Endothelial cell of umbilical vein (primary cell): Measurements from ENCODE around the gene TMEM11. TPM values are rescaled to one million over a fixed set of nuclear protein-coding genes. Genes with fewer than 3 reads are reported as not detected.

Experiments
- BruUV-seq: library from RNA; stranded (reverse); fragments of 400-500 nt; replicated peaks from 2 replicates; lab custom pipeline; 2021; lab: Mats Ljungman, UMichigan
- CTCF ChIA-PET: fragments of 300-600, 350-600 bp; sonication (Branson Sonifier 250); formaldehyde crosslinking; loops from one replicate; lab custom pipeline; 2021; ENCODE audit warnings: antibody characterized with exemption, inconsistent platforms; lab: Charles Lee
- POLR2A ChIA-PET: fragments of 300-600, 350-600 bp; sonication (Branson Sonifier 250); formaldehyde crosslinking; loops from one replicate; lab custom pipeline; 2021; ENCODE audit warnings: antibody characterized with exemption, inconsistent platforms; lab: Charles Lee
- DNase-seq: peaks from one replicate; pipeline ENCODE4 v3.0.0-alpha.2; 2011; ENCODE audit warnings: low read depth, low spot score
- FAIRE-seq: peaks from 2 replicates; lab custom pipeline; 2011; peaks lifted over from hg19 to GRCh38; lab: Jason Lieb, UNC
- H2AFZ ChIP-seq: 2 replicates; pipeline ENCODE4 v1.6.0; 2012; ENCODE audit warnings: low read depth, low read length, control low read depth, inconsistent platforms
- H3K27ac ChIP-seq: 2 replicates; pipeline ENCODE4 v1.5.1; 2011; ENCODE audit warnings: low read depth, mild to moderate bottlenecking, control low read depth, low read length, moderate library complexity; ENCODE audit not compliant: insufficient read depth
- H3K27me3 ChIP-seq, 2 experiments: 2 replicates each; pipeline versions ENCODE4 v1.6.0 to v1.6.1; 2011; ENCODE audit warnings: low read length in 2 of 2, mixed read lengths in 1 of 2; ENCODE audit not compliant: control insufficient read depth in 2 of 2, insufficient read depth in 2 of 2
- H3K36me3 ChIP-seq, 2 experiments: 2 replicates in 1 of 2; 3 replicates in 1 of 2; pipeline ENCODE4 v1.5.1; 2011; ENCODE audit warnings: low read length in 2 of 2, mild to moderate bottlenecking in 1 of 2, moderate library complexity in 1 of 2; ENCODE audit not compliant: control insufficient read depth in 2 of 2, insufficient read depth in 2 of 2; ENCODE audit errors: extremely low read depth in 1 of 2
- H3K4me1 ChIP-seq: 3 replicates; pipeline ENCODE4 v1.5.1; 2011; ENCODE audit warnings: mild to moderate bottlenecking, low read length; ENCODE audit not compliant: control insufficient read depth, insufficient read depth; ENCODE audit errors: extremely low read depth
- H3K4me2 ChIP-seq: 2 replicates; pipeline ENCODE4 v1.6.1; 2011; ENCODE audit warnings: low read length, control low read depth, mixed read lengths; ENCODE audit not compliant: insufficient read depth
- H3K4me3 ChIP-seq, 3 experiments: fragments of 200-600 bp in 1 of 3; sonication (generic), shearing (Covaris generic) in 1 of 3; replicated peaks in 1 of 3; 2 replicates each; pipeline ENCODE4 v1.5.1; 2011 to 2016; ENCODE audit warnings: control low read depth in 3 of 3, low read length in 3 of 3, mild to moderate bottlenecking in 2 of 3, inconsistent platforms in 1 of 3, low read depth in 1 of 3, moderate library complexity in 1 of 3; ENCODE audit not compliant: insufficient read depth in 1 of 3
- H3K79me2 ChIP-seq: 2 replicates; pipeline ENCODE4 v1.6.0; 2012; ENCODE audit warnings: low read length, inconsistent platforms; ENCODE audit not compliant: control insufficient read depth, insufficient read depth
- H3K9ac ChIP-seq: replicated peaks from 2 replicates; pipeline ENCODE3; 2011; ENCODE audit warnings: low read length, control low read depth; ENCODE audit not compliant: insufficient read depth; ENCODE audit errors: extremely low read depth
- H3K9me1 ChIP-seq: replicated peaks from 3 replicates; pipeline ENCODE4 v1.6.0; 2011; ENCODE audit warnings: mild to moderate bottlenecking, low read length; ENCODE audit not compliant: control insufficient read depth, insufficient read depth; ENCODE audit errors: extremely low read depth
- H3K9me3 ChIP-seq: replicated peaks from 2 replicates; pipeline ENCODE4 v1.5.1; 2012; ENCODE audit warnings: low read length, inconsistent platforms; ENCODE audit not compliant: control insufficient read depth, insufficient read depth
- H4K20me1 ChIP-seq: replicated peaks from 2 replicates; pipeline ENCODE3; 2011; ENCODE audit warnings: mild to moderate bottlenecking, low read length; ENCODE audit not compliant: control insufficient read depth, insufficient read depth; ENCODE audit errors: extremely low read depth
- EZH2 ChIP-seq: IDR thresholded peaks from 2 replicates; pipeline ENCODE4 v1.6.1; 2012; ENCODE audit warnings: borderline replicate concordance, low read depth, mild to moderate bottlenecking, moderate library complexity, low read length, inconsistent platforms; ENCODE audit not compliant: severe bottlenecking
- FOS ChIP-seq: IDR thresholded peaks from 2 replicates; pipeline ENCODE4 v1.6.1; 2011; ENCODE audit warnings: mild to moderate bottlenecking, low read length, moderate library complexity, borderline replicate concordance; ENCODE audit not compliant: insufficient read depth
- GATA2 ChIP-seq: IDR thresholded peaks from 2 replicates; pipeline ENCODE4 v1.7.0; 2011; ENCODE audit warnings: low read depth, mild to moderate bottlenecking, moderate library complexity, mixed read lengths, low read length; ENCODE audit not compliant: insufficient read length, insufficient read depth
- JUN ChIP-seq: IDR thresholded peaks from 2 replicates; pipeline ENCODE4 v1.6.1; 2011; ENCODE audit warnings: borderline replicate concordance, low read depth; ENCODE audit not compliant: insufficient read length, insufficient read depth
- MAX ChIP-seq: IDR thresholded peaks from 2 replicates; pipeline ENCODE4 v1.6.1; 2011; ENCODE audit not compliant: insufficient read depth, insufficient read length
- MYC ChIP-seq: IDR thresholded peaks from one replicate; pipeline ENCODE4 v1.6.1; 2011; ENCODE audit warnings: mild to moderate bottlenecking, low read depth, low read length
- POLR2A ChIP-seq: IDR thresholded peaks from 2 replicates; pipeline ENCODE4 v1.6.1; 2012; ENCODE audit warnings: low read depth, mild to moderate bottlenecking, control low read depth, low read length
- POLR2AphosphoS5 ChIP-seq: IDR thresholded peaks from 2 replicates; pipeline ENCODE4 v1.6.1; 2012; ENCODE audit warnings: low read depth, mild to moderate bottlenecking, control low read depth, low read length, moderate library complexity; ENCODE audit not compliant: insufficient read depth
- dilution Hi-C: fragments of 300-500 bp; cut with MboI; formaldehyde crosslinking; loops from one replicate; pipeline ENCODE4 v1.15.0; 2019; ENCODE audit warnings: low sequenced_read_pairs; ENCODE audit not compliant: extremely low pct_ligation_motif_present
- intact Hi-C: fragments of 100-400 bp; cut with micrococcal nuclease; formaldehyde crosslinking; loops from one replicate; pipeline ENCODE4 v1.10.0; 2022
- polyA plus RNA-seq, 4 experiments: library from polyadenylated mRNA; depleted of rRNA in 3 of 4; stranded (reverse) in 3 of 4; unstranded in 1 of 4; fragments of >200 nt; gene quantifications; 2 replicates each; pipeline versions ENCODE4 v1.2.1 to v1.2.3, GENCODE V29; 2011 to 2012; ENCODE audit warnings: missing spikeins in 1 of 4
- total RNA-seq: library from RNA; stranded (reverse); gene quantifications from 2 replicates; pipeline ENCODE4 v1.2.3, GENCODE V29; 2021
- TF ChIP-seq, protein P1 (sequence below), 2 donors: IDR thresholded peaks; 1 replicate in 1 of 2; 2 replicates in 1 of 2; pipeline ENCODE4 v1.5.1; 2011; ENCODE audit warnings: low read length in 2 of 2, mild to moderate bottlenecking in 2 of 2, moderate library complexity in 2 of 2, control low read depth in 1 of 2, inconsistent platforms in 1 of 2, low read depth in 1 of 2; ENCODE audit not compliant: insufficient read depth in 1 of 2; ENCODE audit errors: extremely low read depth in 1 of 2

TMEM11 gene
- total and polyA plus RNA-seq, 2 donors (not counting 3 experiments of a cell fraction or from before 2014, with no cell fraction given), result 27.4 to 79.9 TPM

DNA sequence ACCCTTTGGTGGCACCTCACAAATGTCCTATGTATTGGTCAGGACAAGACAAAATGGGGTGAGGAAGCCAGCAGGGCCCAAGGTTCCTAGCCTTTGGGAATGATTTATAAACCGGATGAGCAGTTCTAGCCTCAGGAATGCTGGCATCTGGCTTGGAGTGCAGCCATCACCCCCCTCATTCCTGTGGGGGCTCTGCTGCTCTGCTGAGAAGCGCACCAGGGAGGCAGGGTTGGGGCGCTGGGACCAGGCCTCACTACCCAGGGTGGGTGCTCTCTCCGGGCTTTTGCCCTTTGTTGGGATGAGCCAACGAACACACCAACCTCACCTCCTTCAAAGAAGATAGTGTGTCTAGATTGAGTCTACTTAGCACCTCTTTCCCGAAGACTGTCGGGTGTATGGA is 39.2 kb downstream of the TMEM11 start:
- BruUV-seq, result no TSS peak
- intact Hi-C loops, result no loop called here
- CTCF ChIA-PET, result interaction anchor here (1.1 to 1.9 kb wide), 2 partner anchors 45 to 55 kb away, joined by 3 to 6 read pairs; no protein-coding TSS in a partner anchor

More for the DNA sequence above, 39.2 kb downstream of the TMEM11 start:
- H3K36me3 ChIP-seq, result no peaks in the 10 kb centered on the region
- no peaks in the 10 kb centered on the region for H4K20me1 ChIP-seq
- dilution Hi-C loops, result no loop called here
- TF ChIP-seq POLR2A (no peak), JUN (no peak), POLR2AphosphoS5 (no peak), EZH2 (no peak), FOS (no peak), MYC (no peak), GATA2 (no peak), MAX (no peak)
- TF ChIP-seq, protein P1, sequence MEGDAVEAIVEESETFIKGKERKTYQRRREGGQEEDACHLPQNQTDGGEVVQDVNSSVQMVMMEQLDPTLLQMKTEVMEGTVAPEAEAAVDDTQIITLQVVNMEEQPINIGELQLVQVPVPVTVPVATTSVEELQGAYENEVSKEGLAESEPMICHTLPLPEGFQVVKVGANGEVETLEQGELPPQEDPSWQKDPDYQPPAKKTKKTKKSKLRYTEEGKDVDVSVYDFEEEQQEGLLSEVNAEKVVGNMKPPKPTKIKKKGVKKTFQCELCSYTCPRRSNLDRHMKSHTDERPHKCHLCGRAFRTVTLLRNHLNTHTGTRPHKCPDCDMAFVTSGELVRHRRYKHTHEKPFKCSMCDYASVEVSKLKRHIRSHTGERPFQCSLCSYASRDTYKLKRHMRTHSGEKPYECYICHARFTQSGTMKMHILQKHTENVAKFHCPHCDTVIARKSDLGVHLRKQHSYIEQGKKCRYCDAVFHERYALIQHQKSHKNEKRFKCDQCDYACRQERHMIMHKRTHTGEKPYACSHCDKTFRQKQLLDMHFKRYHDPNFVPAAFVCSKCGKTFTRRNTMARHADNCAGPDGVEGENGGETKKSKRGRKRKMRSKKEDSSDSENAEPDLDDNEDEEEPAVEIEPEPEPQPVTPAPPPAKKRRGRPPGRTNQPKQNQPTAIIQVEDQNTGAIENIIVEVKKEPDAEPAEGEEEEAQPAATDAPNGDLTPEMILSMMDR (IDR thresholded peaks at IDR 0.05; ENCODE audit: extremely low read depth in 1 of 2, insufficient read depth in 1 of 2, low read depth in 1 of 2, low read length in 2 of 2), result no peak
- H3K4me1 ChIP-seq, result no peaks in the 10 kb centered on the region
- H3K9me3 ChIP-seq, result no peaks in the 10 kb centered on the region
- no peak overlapping the region for H2AFZ ChIP-seq
- no peak overlapping the region for H3K4me3 ChIP-seq
- H3K9ac ChIP-seq, result no peak overlapping the region
- DNase-seq (peak; percentile 17), FAIRE-seq (no peak)
- H3K9me1 ChIP-seq, result no peaks in the 10 kb centered on the region
- H3K27me3 ChIP-seq, result no peaks in the 10 kb centered on the region
- H3K27ac ChIP-seq, result no peak overlapping the region
- no peak overlapping the region for H3K4me2 ChIP-seq
- POLR2A ChIA-PET, result no interaction called here
- H3K79me2 ChIP-seq, result no peaks in the 10 kb centered on the region
